Activated CD4-positive, alpha-beta T cell treated with anti-CD3 and anti-CD28 coated beads for 1 hour (primary cell): ENCODE measurements around the gene PRR33.

Experiments used
- DNase-seq: peaks from one replicate; pipeline ENCODE4 v3.0.0-alpha.2; 2020

The PRR33 gene

DNA sequence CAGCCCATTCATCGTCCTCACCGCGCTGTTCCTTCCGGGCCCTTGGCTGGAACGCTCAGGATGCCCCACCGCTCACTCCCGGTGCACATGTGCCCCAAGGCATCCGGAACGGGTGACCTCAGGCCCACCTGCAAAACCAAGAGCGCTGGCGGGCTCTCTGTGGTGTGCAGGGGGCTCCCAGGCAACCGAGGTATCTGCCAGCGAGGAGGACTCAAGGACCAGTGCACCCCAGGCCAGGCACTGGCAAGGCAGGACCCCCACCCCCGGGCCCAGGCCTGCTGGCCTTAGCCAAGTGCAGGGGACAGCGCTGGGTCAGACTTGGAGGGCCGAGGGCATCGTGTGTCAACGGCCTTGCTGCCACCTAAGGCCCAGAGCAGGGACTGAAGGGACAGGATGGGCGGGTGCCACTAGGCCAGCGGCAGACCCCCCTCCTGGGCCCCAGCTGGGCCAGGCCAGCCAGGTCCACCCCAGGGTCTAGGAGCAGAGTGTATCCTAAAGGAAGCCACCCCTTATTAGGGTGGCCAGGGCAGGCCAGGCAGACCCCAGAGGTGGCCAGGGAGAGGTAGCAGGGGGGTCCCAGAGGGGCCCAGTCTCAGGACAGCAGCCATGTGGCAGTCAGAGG, 36.3 kb upstream of the PRR33 start:
- DNase-seq: no peak

DNA sequence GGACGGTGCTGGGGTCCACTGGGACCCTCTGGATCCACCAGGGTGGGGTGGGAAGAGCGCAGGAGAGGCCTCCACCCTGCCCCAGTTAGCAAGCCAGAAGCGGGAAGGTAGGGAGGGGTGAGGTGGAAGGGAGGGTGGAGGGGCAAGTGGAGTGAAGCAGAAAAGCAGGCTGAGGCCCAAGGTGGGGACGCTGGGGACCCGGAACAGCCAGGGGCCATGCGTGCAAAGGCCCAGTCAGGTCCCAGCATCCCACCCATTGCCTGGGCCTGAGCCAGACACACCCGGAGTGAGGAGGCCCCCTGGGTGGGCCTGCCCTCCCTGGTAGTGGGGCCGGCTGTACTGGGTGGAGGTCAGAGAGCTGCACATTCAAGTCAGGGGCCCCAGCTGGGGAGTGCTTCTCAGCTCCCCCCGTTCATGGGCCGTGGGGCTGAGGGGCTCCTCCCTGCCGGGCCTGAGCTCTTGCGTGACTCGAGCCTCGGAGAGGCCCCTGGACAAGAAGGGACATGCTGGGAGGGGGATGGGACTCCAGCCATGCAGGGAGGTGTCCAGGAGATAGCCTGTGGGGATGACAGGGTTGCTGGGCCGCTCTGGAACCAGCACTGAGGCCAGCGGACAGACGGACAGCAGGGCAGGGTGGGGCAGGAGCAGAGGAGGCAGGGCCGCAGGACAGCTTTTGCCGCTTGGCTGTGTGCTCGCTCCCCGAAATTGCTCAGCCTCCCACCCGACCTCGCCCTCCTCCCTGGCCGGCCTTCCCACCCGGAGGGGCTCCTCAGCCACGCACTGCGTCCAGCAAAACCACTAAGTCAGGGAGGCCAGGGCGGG, 35.5 kb upstream of the PRR33 start:
- DNase-seq: no peak

DNA sequence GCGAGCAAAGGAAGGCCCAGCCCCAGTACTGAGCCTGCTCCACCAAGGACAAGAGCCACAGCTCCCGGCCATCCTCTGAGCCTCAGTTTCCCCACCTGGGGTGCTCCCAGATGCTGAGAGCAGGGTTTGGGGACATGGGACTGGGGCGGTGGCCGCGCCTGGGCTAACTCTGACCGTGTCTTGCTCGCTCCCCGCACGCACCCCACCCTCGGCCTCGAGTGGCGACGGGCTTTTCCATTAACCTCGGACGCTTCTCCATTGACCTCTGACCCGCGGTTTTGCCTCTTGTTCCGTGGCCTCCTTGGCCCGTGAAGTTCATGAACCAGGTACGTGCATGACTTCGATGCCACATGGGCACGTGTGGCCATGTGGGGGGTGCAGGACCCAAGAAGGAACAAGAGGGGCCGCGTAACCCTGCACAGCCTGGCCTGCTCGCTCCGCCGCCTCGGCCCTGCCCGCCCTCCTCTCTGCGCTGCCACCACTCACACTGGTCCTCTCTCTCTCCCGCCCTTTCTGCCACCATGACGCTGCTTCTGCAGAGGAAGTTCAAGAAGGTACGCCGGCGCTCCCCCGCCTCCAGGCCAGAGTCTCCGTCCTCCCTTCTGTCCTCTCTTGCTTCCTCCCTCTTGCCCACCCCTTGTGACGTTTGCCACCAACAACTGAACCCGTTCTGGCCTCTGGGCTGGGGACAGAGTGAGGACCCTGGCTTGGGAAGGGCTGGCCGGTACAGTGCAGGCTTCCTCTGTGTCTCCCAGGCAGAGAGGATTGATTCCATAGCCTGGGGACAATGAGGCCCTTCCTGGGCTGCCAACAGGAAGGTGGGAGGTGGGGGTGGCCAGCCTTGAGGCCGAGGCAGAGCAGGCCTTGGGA, 34.7 kb upstream of the PRR33 start:
- DNase-seq: no peak

DNA sequence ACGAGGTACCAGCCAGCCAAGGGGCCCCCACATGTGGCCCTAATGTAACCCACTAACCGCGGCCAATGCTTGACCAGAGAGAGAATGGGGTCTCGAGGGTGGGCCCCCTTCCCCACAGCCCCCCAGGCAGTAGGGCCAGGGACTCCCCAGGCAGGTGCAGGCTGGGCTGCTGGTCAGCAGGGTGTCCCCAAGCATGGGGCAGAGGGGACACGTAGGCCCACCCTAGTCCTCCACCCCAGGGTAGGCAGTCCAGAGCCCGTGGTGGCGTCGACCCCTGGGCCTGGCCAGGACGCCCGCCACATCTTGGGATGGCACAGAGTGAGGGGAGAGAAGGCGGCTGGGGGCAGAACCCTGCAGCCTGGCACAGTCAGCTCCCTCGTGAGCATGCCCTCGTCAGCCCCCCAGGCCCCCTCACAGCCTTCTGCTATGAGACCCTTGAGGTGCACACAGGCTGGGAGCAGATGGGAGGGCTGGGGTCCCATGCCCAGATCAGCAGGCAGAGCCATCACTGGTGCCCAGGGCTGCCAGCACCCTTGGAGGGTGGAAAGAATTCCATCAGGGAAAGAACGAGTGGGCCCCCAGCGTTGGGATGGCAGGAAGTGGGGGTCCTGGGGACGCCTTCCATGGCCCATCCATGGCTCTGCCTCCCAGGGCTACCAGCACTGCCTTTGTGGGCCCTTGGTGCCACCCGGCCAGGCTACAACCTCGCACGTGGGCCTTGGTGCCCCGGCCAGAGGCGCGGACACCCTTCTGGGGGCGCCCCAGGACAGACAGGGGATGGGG, 33.9 kb upstream of the PRR33 start:
- no peak for DNase-seq

DNA sequence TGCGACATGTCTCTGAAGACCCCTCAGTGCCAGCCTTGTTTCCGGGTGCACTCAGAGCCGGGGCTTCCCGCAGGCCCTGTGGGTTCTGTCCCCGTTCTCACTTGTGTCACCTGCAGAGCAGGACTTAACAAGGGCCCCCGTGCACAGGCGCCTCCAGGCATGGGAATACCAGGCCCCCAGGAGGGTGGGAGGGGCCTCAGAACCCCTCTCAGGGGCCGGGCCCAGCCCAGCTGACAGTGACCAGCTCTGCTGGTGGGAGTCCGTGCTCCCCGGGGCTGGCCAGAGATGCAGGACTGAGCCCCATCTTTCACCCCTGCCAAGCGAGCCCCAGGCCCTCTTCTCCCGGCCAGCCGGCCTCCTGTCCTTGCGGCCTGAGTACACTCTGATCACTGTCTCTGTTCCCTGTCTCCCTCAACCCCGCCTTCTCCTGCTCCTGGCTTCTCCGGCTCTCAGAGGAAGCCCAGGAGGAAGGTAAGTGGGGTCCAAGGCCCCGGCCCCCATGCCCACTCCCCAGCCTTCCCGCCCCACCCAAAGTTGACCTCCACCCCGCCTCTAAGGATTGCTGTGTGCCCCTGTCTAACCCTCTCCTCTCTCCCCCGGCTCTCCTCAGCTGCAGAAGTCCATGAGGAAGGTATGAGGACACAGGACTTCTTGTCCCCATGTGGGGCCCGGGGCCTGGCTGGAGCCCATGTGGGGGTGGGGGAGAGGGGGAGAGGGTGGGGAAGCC, 33.1 kb upstream of the PRR33 start:
- no peak for DNase-seq

DNA sequence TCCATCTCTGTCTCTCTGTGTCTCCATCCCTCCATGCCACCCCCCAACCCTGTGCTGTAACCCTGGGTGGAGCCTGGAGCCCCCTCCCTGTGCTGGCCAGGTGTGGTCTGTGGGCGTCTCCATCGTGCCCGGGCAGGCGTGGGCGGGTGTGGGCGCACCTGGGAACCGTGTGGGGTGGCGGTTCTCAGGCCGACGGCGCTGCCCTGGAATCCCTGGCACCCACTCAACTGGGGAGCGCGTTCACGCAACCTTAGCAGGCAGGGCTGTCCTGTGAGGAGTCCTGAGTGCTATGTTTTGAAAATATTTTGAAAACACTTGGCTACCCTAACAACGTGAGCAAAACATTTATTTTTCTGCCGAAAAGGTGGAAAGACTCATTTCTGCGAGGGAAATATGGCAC, 32.5 kb upstream of the PRR33 start:
- no peak for DNase-seq

DNA sequence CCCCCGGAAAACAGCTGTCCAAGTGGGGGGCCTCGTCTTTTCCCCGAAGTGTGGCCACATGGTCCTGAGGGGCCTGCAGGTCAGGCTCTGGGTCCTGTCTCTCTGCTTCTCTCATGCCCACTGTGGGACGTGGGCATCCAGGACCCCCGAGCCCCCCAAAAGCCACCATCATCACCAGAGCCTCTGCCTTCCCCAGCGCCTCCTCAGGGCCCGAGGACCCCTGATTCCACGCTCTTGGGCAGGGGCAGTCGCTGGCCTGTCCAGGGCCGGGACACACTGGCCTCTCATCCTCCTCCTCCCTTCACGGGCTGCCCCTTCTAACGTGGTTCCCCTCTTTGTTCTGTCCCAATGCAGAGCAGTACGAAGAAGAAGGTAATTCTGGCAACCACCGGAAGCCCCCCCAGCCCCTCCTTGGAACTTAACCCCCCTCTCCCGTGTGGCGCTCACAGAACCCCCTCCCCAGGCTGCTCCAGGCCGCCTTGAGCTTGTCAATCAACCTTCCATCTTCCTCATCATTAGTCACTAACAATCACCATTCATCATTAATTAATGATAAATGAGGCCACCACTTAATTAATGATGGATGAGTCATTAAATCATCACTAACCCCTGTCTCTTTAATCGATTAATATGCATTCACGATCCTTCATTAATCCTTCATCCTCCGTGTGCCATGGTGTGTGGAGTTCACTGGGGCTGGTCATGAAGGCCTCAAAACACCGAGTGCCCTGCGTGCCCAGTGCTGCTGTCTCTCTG, 31.7 kb upstream of the PRR33 start:
- no peak for DNase-seq

DNA sequence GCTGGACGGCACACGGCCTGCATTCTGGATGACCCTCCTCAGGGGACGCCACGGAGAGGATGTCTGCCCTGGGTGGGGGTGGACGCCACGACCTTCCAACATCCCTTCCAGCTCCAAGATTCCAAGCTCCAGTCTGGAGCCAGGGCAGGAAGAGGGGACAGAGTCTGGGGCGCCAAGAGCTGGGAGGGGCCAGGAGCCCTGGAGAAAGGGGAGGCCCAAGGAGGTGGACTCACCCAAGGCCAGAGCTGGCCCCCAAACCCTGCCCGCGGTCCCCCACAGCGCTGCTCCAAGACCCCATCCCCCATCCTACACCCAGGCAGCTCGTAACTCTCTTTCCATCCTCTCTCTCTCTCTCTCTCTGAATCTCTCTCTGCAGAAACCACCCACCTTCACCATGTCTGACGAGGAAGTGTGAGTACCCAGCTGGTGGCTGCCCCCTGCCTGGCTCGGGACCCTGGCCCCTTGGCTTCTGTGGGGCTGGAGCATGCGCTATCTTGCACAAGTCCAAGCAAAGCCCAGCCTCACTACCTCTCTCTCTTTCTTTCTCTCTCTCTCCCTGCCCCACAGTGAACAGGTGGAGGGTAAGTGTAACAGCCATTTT, 30.9 kb upstream of the PRR33 start:
- DNase-seq: no peak

DNA sequence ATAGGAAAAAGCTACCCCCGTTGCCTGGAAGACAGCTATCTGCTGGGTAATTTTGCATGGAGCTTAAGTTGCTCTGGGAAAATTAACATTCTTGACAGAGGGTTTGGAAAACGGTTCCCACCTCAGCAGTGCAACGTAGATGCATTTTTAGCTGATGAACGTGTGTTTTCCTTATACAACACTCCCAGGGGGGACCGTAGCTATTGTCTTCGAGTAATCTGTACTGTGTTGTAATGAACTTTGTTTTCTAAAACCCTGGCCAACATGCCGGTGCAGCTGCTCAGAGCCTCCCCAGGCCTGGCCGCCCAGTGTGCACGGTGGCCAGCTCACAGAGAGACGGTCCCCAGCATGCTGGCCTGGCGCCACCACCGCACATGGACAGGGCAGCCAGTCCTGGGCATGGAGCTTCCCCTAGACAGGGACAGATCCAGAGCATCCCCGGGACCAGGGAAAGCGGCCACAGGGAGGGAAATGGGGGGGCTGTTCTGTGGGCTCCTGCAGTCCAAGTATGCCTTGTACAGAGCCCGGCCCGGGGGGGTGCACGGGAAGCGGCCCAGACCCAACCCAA, 30.0 kb upstream of the PRR33 start:
- DNase-seq: no peak

DNA sequence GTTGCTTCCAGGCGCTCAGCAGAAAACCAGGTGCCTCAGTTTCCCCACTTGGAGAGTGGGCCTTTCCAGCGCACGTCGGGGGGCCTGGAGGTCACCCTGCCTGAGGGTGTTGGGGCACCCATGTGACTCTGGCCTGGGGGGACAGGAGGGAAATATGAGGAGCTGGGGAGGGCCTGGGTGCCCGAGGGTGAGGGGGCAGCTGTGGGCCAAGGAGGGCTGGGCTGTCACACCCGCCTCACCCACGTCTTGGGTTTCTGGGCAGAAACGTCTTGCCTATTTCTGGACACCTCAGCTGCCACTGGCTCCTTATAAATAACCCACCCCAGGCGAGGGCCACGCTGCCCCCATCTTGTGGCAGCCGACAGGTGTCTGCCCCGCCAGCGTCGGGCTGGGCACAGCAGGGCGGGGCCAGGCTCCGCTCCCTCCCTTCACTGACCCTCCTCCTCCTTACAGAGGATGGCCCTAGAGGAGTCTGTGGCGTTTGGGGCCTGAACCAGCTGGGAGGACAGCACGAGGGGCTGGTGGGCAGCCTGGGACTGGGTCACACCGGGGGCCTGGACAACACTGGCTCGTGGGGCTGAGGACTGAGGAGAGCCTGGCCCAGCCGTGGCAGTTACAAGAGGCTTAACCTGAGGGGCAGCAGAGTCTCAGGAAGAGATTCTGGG, 29.3 kb upstream of the PRR33 start:
- DNase-seq: no peak

DNA sequence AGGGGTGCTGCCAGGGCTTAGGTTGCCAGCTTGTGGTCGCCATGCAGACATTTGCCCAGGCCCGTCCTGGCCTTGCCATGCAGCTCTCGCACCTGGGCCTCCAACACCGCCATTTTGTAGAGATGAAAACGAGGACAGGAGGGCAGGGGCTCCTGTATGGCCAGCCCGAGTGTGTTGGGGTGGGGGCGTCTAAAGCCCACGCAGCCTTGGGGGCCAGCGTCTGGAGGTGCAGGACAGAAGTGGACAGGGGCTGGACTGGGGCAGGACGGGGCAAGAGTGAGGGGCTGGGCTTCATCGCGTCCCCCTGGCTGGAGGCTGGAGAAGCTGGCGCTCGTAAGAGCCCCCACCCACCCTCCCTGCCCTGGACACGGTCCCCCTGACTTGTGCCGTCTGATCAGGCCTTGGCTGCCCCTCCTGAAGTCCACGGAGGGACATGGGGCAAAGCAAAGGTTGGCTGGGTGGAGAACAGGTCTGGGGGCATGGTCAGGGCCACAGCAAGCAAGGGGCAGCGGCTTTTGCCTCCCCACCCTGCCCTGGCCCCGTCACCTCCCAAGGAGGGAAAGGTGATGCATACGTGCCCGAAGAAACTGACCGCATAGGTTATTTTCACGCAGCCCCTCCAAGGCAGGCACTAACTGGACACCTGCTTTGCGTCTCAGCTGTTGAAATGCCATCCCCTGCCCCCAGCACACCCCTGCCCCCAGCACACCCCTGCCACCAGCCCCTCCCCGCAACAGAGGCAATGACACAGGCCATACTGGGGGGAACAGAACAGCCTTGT, 28.6 kb upstream of the PRR33 start:
- DNase-seq: no peak

DNA sequence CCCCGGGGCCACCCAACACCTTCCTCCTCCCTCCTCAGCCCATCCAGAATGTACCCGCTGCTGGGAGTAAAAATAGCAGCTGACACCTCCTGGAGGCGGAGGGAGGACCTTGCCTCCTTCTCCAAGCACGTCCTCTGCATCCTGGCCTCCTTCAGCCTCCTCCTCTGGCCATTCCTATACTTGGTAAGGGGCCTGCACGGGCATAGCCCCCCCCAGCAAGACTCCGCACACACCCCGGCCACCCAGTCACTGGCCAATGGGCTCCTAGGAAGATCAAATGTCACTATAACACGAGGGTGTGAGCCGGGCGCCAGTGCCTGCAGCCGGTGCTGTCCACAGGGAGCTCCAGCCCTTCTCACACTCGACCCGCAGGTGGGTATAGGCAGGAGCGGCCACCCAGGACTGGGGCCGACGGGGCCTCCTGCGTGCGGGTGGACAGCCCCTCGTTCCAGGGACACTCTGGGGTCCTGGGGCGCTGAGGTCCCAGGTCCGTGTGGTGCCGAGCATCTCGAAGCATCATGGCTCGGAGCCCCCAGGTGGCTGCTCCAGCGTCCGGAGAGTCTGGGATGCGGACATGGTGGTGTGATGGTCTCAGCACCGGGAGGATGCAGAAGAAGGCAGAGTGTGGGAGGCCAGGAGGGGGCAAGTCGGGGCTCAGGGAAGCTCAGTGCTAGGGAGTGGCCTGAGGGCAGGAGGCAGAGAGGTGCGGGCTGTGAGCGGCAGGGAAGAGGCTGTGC, 27.9 kb upstream of the PRR33 start, which contains the start of gene TNNT3:
TNNT3 (plus strand) TSS at position 313 of the 737 bp plus-strand sequence. CDS start 3,172 bp downstream, outside the sequence.
- DNase-seq: no peak

DNA sequence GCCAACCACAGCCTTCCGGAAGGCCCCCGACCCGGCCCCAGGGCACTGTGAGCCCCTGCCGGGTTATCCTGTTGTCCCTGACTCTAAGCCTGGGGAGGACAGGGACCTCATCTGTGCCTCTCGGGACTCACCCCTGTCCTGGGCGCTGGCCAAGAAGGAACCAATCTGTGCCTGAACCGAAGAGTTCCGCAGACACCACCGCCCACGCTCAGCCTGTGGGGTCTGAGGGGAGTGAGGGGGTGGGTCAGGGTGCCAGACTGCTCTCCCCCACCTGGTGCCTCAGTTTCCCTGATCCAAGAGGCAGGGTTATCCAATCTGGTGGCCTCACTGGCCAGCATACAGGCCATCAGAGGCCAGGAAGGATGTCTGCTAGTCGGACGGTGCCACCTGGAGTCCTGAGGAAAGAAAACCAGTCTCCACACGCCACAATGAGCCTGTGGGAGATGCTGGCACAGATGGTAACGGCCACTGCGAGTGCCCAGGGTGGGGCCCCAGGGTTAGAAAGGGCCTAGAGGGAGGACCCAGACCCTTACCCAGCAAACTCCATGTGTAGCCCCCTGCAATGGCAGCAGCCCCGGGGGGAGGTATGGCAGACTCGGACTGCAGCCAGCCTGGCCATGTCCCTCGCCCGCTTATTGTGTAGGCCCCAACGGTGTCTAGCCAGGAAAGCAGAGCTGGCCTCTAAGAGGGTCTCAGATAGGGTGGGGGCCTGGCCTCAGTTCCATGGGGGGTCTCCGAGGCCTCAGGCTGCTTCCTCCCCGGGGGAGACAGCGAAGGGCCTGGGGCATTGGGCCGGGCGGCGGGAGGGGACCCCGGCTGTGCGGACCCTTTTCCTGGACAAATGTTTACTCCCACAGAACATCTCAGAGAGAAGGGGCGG, 27.0 kb upstream of the PRR33 start:
- no peak for DNase-seq

DNA sequence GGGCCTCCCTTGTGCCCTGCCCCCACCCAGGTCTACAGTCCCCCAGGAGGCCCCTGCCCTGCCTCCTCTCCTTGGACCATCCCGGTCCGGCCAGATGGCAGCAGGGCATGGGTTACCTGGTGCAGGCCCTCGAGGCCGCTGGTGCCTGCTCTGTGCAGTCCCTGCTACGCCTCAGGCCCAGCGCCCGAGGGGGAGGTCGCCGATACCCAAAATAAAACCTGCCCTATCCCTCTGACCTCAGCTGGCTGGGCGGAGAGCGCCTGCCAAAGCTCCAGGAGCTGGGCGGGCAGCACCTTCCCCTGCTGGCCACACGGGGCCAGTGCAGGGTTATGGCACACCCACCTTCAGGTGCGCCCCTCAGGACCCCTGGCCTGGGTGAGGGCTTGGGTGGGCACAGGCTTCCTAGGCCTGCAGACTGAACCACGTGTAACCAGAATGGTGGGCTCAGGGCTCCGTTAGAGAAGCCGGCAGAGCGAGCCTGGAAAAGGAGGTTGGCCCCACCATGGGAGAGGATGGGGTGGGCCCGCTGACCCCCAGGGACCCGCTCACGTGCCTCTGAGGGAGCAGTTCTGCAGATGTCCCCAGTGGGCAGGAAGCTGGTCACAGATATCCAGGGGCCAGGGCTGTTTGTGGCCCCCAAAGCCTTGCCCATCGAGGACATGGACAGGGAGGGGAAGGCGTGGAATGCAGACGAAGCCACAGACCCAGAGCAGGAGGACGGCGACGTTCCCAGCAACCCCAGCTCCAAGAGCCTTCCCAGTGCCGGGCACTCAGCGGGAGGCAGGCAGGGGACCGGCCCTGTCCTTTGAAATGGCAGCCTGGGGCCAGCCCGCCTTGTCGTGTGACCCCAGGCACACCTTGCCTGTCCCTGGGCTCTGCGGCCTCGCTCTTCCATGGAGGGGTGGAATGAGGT, 26.1 kb upstream of the PRR33 start:
- no peak for DNase-seq

DNA sequence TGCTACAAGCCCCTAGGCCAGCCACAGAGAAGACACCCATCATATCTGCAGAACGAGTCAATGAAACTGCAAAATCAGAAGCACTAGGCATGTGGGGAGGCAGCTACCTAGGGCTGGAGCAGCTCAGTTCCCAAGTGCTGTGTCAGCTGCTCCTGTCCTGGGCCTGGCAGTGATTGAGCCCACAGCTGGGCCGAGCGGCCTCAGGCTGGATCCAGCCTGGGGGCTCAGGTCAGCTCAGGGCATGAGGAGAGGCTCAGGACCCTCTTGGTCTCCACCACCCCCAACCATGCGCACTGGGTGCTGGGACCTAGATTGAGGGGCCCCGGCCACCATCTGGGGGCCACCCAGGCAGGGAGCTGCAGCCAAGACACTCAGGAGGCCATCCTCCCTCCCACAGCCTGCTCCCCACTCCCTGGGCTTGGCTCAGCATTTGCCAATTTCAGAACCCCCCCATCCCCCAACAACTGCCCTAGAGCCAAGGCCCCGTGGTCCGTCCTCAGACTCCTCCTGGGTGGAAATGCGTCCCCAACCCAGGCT, 25.4 kb upstream of the PRR33 start:
- DNase-seq: no peak
